H7 (cell line): ENCODE data around the gene AGAP9. TPM values are rescaled to one million over a fixed set of nuclear protein-coding genes. Genes with fewer than 3 reads are reported as not detected.
A peak's percentile ranks its signal among the peaks of the same experiment; 100 is the strongest.
"Not testable (repeated sequence)": the region's sequence is repeated elsewhere in the genome, so short reads cannot be mapped to it uniquely, and the experiment has no call there.

Experiments used
- DNase-seq: peaks from one replicate; pipeline ENCODE4 v3.0.0; 2012
- H3K27me3 ChIP-seq: 2 replicates; pipeline ENCODE4 v1.6.0; 2011; ENCODE audit warnings: mild to moderate bottlenecking, low read length; ENCODE audit not compliant: control insufficient read depth, insufficient read depth
- H3K36me3 ChIP-seq: replicated peaks from 2 replicates; pipeline ENCODE4 v1.5.1; 2011; ENCODE audit warnings: low read length; ENCODE audit not compliant: control insufficient read depth, insufficient read depth
- H3K4me3 ChIP-seq: 2 replicates; pipeline ENCODE4 v1.5.1; 2011; ENCODE audit warnings: low read depth, mild to moderate bottlenecking, control low read depth, low read length, moderate library complexity; ENCODE audit not compliant: insufficient read depth
- total RNA-seq: library from RNA; depleted of rRNA; stranded (reverse); fragments of >200 nt; shearing (Covaris generic); gene quantifications from 2 replicates; pipeline ENCODE4 v1.2.3, GENCODE V29; 2014

The AGAP9 gene
- total RNA-seq, 1 experiment from 2014 or later = 3.3 TPM

GRCh38 chr10:47478114-47478513, 45.3 kb downstream of the AGAP9 start:
- not testable (repeated sequence) for DNase-seq, H3K4me3 ChIP-seq, H3K27me3 ChIP-seq, H3K36me3 ChIP-seq

GRCh38 chr10:47477078-47477477, 46.4 kb downstream of the AGAP9 start:
- H3K27me3 ChIP-seq, DNase-seq, H3K36me3 ChIP-seq, H3K4me3 ChIP-seq: not testable (repeated sequence)

- not testable (repeated sequence) for H3K36me3 ChIP-seq, H3K4me3 ChIP-seq, H3K27me3 ChIP-seq, DNase-seq
These were observed 48.3 kb downstream of the AGAP9 start for GRCh38 chr10:47475101-47475500.

GRCh38 chr10:47473516-47473915, 49.9 kb downstream of the AGAP9 start:
- DNase-seq, H3K27me3 ChIP-seq, H3K36me3 ChIP-seq, H3K4me3 ChIP-seq: not testable (repeated sequence)

GRCh38 chr10:47472647-47473046, 50.8 kb downstream of the AGAP9 start:
- not testable (repeated sequence) for H3K27me3 ChIP-seq, H3K36me3 ChIP-seq, DNase-seq, H3K4me3 ChIP-seq

GRCh38 chr10:47472072-47472471, 51.4 kb downstream of the AGAP9 start:
- not testable (repeated sequence) for H3K27me3 ChIP-seq, H3K4me3 ChIP-seq

GRCh38 chr10:47468731-47469528, 54.5 kb downstream of the AGAP9 start:
- not testable (repeated sequence) for DNase-seq, H3K27me3 ChIP-seq, H3K36me3 ChIP-seq, H3K4me3 ChIP-seq

More at GRCh38 chr10:47472072-47472471, 51.4 kb downstream of the AGAP9 start:
- DNase-seq, H3K36me3 ChIP-seq: not testable (repeated sequence)

GRCh38 chr10:47467957-47468356, 55.5 kb downstream of the AGAP9 start:
- H3K36me3 ChIP-seq, H3K4me3 ChIP-seq, DNase-seq, H3K27me3 ChIP-seq: not testable (repeated sequence)

- not testable (repeated sequence) for H3K27me3 ChIP-seq, DNase-seq, H3K36me3 ChIP-seq, H3K4me3 ChIP-seq
These were observed 56.0 kb downstream of the AGAP9 start for GRCh38 chr10:47467458-47467857.

GRCh38 chr10:47465216-47465917, 58.1 kb downstream of the AGAP9 start:
- not testable (repeated sequence) for H3K4me3 ChIP-seq, DNase-seq, H3K36me3 ChIP-seq, H3K27me3 ChIP-seq

GRCh38 chr10:47462577-47463358, 60.7 kb downstream of the AGAP9 start:
- H3K4me3 ChIP-seq, H3K36me3 ChIP-seq, DNase-seq, H3K27me3 ChIP-seq: not testable (repeated sequence)

GRCh38 chr10:47461261-47461687, 62.2 kb downstream of the AGAP9 start:
- H3K27me3 ChIP-seq, H3K36me3 ChIP-seq, DNase-seq: not testable (repeated sequence)
- H3K4me3 ChIP-seq = peak overlapping the region; percentile 20; the same call in 1 of the 2 replicates

- no peaks in the 10 kb centered on the region for H3K36me3 ChIP-seq
- DNase-seq = no peak
- no peak overlapping the region for H3K4me3 ChIP-seq
- no peaks in the 10 kb centered on the region for H3K27me3 ChIP-seq
These were observed 64.8 kb downstream of the AGAP9 start for GRCh38 chr10:47458466-47459154.

- no peak overlapping the region for H3K4me3 ChIP-seq
- no peaks in the 10 kb centered on the region for H3K27me3 ChIP-seq
- DNase-seq = no peak
- no peaks in the 10 kb centered on the region for H3K36me3 ChIP-seq
These were observed 65.6 kb downstream of the AGAP9 start for GRCh38 chr10:47457826-47458225.
